ENCODE data around the gene PAK2.
"Not testable (repeated sequence)": the region's sequence is repeated elsewhere in the genome, so short reads cannot be mapped to it uniquely, and the experiment has no call there.

PAK2 gene

DNA sequence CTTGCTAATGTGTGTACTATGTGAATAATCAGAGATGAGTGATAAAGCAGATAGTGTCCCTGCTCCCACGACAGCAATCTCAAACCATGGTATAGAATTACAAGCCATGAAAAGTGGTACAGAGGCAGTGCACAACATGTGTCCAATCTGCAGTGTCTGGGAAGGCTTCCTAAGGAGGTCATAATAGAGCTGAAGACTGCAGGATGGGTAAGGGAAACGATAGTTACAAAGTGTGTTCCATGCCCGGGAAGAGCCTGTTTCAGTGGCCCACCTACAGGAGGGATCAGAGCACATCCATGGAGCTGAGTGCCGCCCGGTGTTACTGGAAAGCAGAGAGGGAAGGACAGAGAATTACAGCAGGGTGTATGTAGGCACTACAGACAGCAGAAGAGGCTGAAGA, 48.9 kb downstream of the PAK2 start:
- no peak for DNase-seq

GRCh38 chr3:196789885-196790359, 50.3 kb downstream of the PAK2 start:
- DNase-seq, result no peak

GRCh38 chr3:196790636-196791035, 51.0 kb downstream of the PAK2 start:
- no peak for DNase-seq

DNA sequence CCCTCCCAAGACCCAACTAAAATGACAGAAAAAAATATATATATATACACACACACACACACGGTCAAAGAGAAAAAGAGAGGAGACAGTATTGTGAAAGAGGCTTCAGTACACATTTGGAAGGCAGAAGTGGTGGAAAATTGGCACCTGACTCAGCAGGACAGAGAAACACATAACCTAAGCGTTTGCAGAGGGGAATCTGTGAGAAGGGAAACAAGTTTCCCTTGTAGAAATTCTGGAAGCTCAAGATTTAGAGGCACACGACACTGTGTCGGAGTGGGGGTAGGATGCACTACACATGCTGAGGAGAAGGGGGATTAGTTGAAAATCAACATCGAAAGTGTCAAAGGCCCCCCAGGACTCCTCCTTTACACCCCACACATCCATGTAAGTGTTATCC, 53.1 kb downstream of the PAK2 start:
- no peak for DNase-seq

- no peak for DNase-seq
Measured at GRCh38 chr3:196793246-196793645, 53.6 kb downstream of the PAK2 start.

DNA sequence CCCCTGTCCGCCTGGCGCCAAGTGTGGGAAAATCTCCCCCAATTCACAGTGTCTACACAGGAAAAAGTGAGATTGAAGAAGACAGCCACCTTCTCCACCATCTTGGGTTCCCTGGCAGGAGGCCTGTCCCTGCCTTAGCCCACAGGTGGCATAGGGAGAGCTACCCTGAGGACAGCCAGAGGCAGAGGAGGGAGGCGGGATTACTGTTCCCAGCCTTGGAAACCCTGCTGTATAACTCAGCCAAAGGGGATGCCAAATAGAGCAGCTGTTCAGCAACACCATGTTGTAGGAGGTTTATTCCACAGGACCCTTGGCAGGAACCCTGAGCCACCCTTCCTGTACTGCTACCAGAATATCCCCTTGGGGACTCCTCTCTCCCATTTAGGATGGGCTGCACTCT, 54.8 kb downstream of the PAK2 start:
- no peak for DNase-seq

DNA sequence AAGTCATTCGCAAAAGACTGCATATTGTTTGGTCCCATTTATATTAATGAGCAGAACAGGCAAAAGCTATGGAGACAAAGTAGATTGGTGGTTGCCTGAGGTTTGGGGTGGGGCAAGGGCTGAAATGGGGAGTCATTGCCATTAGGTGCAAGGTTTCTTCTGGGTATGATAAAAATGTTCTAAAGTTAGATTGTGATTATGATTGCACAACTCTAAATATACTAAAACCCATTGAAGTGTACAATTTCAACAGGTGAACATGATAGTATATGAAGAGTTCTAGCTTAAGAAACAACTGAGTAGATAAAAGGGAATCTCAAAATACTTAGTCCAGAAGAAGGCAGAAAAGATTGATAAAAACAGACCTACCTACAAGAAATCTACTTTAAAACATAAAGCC, 56.7 kb downstream of the PAK2 start:
- DNase-seq, result no peak

DNA sequence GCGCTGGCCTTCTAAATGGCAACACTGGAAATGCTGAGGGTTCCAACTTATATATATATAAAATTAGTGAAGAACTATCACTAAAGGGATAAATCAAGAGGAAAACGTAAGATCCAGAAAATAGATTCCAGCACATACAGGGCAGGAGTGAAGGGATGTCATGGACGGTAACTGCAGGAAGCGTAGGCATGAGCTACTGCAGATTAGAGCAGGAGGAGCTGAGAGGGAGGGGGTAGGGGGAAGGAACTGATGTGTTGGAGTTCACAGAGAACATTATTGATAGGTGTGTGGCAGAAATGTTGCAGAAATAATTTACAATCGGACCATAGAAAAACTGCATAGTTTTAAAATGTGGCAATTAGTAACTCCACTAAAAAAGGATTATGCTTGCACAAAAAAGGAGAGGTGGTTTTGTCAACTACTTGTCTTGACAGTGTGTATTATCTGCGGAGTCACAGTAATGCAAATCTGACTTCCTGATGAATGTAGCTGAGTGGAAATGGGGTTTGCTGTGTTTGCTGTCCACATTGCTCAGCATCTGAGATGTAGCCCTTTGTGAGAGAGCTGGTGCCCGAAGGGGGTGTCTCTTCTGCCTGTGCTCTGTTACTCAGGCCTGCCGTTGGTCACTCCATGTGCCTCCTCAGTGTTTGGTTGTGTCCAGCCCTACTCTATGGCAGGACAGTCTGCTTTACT, 61.2 kb downstream of the PAK2 start:
- DNase-seq, result no peak

DNA sequence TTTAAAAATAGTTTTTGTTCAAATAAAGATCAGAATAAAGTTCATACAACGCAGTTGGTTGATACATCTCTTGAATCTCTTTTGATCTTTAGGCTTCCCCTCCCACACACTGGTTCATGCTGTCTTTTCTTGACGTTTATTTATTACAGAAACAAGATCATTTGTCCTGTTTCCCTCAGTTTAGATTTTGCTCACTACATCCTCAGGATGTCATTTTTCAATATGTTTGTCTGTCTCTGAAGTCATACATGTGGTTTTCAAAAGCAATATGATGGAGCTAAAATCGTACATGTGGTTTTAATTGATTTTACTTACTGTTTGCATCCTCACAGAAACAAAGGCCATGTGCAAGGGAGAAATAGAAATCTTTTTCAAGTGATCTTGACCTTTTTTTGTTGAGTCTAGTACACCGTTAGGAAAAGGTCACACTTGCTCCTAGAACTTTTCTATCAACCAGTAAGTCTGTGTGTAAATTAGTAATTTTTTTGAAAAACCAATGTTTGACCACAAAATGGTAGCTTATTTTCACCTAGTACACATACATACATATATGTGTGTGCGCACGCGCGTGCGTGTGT, 64.3 kb downstream of the PAK2 start:
- DNase-seq, result no peak

GRCh38 chr3:196804773-196805172, 65.1 kb downstream of the PAK2 start:
- no peak for DNase-seq

- no peak for DNase-seq
Measured at GRCh38 chr3:196810963-196811581, 71.4 kb downstream of the PAK2 start.

- no peak for DNase-seq
Measured at GRCh38 chr3:196812853-196813252, 73.2 kb downstream of the PAK2 start.

- DNase-seq, result no peak
Measured at GRCh38 chr3:196813903-196814302, 74.2 kb downstream of the PAK2 start.

DNA sequence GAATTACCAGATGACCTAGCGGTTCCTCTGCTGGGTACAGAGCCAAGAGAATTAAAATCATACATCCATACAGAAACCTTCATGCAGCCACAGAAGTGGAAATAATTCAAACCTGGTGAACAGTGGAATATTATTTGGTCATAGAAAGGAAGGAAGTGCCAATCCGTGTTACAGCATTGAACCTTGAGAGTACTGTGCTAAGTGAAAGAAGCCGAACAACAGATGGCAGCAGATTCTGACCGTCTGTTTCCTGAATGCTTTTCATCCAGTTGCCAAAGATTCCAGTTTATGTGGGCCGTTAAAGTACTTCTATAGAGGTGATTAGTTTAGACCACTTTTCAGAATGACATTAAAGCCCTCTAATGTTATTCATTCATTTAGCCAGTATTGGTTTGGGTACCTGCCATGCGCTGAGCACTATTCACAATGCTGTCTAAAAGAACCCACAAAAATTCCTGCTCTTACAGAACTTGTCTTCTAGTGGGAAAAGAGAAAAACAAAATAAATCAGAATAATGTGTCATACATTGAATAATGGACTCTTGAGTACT, 82.2 kb downstream of the PAK2 start:
- DNase-seq, result no peak

DNA sequence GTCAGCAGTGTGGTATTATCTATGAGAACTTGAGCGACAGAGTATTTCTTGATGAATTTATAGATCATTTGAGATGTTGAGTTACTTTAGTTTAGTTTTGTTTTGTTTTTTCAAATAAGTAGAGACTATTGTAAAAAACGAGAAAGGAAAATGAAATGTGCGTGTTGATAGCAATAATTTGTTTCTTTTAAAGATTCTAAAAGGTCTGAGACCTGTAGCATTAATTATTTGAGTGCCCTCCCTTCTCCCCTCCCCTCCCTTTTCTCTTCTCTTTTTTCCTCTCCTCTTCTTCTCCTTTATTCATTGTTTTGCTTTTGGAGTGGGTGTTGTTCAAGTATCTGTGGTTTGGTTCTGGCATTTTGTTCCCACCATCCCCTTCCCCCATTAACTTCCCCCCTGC, 90.0 kb downstream of the PAK2 start:
- not testable (repeated sequence) for DNase-seq

DNA sequence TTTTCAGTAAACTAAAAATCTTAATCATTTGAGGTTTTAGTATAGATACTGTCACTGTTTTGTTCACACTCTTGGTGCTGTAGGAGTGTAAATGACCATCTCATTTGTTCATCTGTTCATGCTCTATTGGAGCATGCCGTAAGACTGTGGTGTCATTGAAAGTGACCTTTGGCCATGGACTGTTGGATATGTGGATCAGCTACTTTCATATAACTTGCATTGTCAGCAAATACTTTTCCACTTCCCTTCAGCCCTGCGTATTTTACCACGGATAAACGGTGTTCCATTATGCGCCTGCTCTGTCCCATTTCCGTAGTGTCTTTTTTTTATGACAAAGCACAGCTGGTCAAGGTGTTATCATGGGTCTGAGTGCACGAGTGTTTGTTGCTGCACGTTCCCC, 95.4 kb downstream of the PAK2 start:
- DNase-seq, result no peak

- DNase-seq, result not testable (repeated sequence)
Measured at GRCh38 chr3:196836626-196837025, 97.0 kb downstream of the PAK2 start.

DNA sequence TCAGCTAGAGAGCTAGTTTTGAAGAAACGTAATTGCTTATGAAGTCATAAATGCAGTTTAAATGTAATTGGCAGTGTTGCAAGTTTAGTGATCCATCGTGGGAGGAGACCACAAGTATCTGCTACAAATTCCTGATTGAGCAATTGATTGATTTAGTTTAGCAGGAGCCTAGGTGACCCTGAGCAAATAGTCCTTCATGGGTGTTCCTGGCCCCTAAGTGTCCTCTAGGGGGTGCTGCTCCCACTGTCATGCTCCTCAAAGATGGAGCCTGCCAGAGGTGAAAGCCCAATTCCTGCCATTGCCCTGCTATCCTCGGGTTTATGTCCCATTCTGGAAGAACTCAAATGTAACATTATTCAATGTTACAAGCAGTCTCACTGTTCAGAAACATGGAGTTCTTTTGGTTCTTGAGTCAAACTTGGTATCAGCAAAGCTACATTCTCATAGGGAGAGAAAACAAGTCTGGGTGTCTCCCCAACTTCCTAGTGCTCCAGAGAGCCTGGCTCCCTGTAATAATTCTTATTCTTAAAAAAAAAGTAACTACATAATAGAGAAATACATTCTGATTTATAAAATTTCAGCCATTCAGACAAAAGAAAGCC, 98.3 kb downstream of the PAK2 start:
- DNase-seq, result peak; percentile 21 to 53 (median 48)

- DNase-seq, result not testable (repeated sequence)
Measured at GRCh38 chr3:196839351-196839750, 99.7 kb downstream of the PAK2 start.

GRCh38 chr3:196842567-196843434, 103.1 kb downstream of the PAK2 start:
- DNase-seq, result no peak

DNA sequence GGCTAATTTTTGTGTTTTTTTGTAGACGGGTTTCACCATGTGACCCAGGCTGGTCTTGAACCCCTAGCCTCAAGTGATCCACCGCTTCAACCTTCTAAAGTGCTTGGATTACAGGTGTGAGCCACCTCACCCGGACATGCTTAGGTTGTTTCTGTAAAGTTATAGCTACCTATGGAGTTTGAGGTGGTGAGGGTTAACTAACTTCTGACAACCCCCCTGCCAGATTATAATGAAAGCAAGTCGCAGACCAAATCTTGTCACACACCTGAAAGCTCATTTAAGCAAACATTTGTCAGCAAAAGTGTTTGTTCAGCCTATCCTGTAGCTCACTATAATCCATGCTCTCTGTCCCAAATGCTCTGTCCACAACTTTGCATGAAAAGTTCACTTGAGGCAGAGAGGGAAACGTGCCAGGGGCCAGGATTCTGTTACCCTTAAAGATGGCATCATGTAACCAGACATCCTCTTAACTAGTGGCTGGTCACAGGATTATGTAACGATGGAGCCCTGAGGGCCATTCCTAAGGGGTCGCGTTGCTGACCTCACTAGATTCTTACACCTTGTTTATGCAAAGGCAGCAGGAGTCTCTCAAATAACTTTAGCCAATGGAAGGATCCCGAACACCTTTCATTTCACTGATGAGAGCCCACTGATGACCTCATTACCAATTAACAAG, 103.9 kb downstream of the PAK2 start:
- no peak for DNase-seq

Measured in activated CD4-positive, CD25-positive, alpha-beta regulatory T cell (primary cell).